Tibial artery (tissue), 4 donors: ENCODE data around the gene FCN3.

Experiments
- DNase-seq, 2 donors: peaks; one replicate each; pipeline ENCODE4 v3.0.0-alpha.2; 2019
- H3K27ac ChIP-seq, 2 donors: fragments of 200-600 bp; sonication (generic) in 1 of 2; 1 replicate in 1 of 2; 2 replicates in 1 of 2; pipeline ENCODE4 v1.5.1; 2018 to 2019; ENCODE audit warnings: mild to moderate bottlenecking in 1 of 2
- H3K27me3 ChIP-seq, 2 donors: fragments of 200-600 bp; sonication (generic) in 1 of 2; one replicate each; pipeline versions ENCODE4 v1.5.1 to v1.6.0; 2016 to 2019
- H3K36me3 ChIP-seq, 3 donors: fragments of 200-600 bp; sonication (generic) in 2 of 3; one replicate each; pipeline ENCODE4 v1.5.1; 2016 to 2019; ENCODE audit warnings: mild to moderate bottlenecking in 2 of 3
- H3K4me1 ChIP-seq, 4 donors: fragments of 200-600 bp; sonication (generic) in 2 of 4; 1 replicate in 3 of 4; 2 replicates in 1 of 4; pipeline ENCODE4 v1.5.1; 2016 to 2019
- H3K4me3 ChIP-seq, 2 donors: fragments of 200-600 bp; sonication (generic) in 1 of 2; 1 replicate in 1 of 2; 2 replicates in 1 of 2; pipeline ENCODE4 v1.5.1; 2018 to 2019; ENCODE audit warnings: mild to moderate bottlenecking in 2 of 2
- H3K9me3 ChIP-seq, 3 donors: fragments of 200-600 bp; sonication (generic) in 1 of 3; one replicate each; pipeline ENCODE4 v1.5.1; 2016 to 2019
- intact Hi-C: fragments of 100-400 bp; cut with DNase I; formaldehyde crosslinking; loops from one replicate; pipeline ENCODE4 v1.15.0; 2023; ENCODE audit warnings: low total_unique reads
- TF ChIP-seq, protein P1 (sequence below), 2 experiments: fragments of 200-600 bp in 1 of 2; fragments of 450-650 bp in 1 of 2; IDR thresholded peaks; one replicate each; pipeline ENCODE4 v1.5.1; 2017 to 2019; ENCODE audit warnings: antibody characterized with exemption in 2 of 2, mild to moderate bottlenecking in 1 of 2, moderate library complexity in 1 of 2

Gene FCN3

GRCh38 chr1:27374362-27375086, at the start of gene FCN3:
Gene FCN3, minus strand, starts transcription at chr1:27374824. Its CDS starts 6 bp downstream, at chr1:27374818.
- TF ChIP-seq, protein P1, sequence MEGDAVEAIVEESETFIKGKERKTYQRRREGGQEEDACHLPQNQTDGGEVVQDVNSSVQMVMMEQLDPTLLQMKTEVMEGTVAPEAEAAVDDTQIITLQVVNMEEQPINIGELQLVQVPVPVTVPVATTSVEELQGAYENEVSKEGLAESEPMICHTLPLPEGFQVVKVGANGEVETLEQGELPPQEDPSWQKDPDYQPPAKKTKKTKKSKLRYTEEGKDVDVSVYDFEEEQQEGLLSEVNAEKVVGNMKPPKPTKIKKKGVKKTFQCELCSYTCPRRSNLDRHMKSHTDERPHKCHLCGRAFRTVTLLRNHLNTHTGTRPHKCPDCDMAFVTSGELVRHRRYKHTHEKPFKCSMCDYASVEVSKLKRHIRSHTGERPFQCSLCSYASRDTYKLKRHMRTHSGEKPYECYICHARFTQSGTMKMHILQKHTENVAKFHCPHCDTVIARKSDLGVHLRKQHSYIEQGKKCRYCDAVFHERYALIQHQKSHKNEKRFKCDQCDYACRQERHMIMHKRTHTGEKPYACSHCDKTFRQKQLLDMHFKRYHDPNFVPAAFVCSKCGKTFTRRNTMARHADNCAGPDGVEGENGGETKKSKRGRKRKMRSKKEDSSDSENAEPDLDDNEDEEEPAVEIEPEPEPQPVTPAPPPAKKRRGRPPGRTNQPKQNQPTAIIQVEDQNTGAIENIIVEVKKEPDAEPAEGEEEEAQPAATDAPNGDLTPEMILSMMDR (IDR thresholded peaks at IDR 0.05): no peak
- no peak within 1 kb of the TSS for H3K27ac ChIP-seq
- H3K36me3 ChIP-seq: no peaks in the 10 kb centered on the region
- DNase-seq: no peak
- intact Hi-C loops: no loop called here
- peaks cover 0 to 21% (median 0%) of the 10 kb centered on the region in 4 donors for H3K4me1 ChIP-seq
- no peaks in the 10 kb centered on the region for H3K27me3 ChIP-seq
- no peaks in the 10 kb centered on the region for H3K9me3 ChIP-seq
- no peak within 1 kb of the TSS for H3K4me3 ChIP-seq

DNA sequence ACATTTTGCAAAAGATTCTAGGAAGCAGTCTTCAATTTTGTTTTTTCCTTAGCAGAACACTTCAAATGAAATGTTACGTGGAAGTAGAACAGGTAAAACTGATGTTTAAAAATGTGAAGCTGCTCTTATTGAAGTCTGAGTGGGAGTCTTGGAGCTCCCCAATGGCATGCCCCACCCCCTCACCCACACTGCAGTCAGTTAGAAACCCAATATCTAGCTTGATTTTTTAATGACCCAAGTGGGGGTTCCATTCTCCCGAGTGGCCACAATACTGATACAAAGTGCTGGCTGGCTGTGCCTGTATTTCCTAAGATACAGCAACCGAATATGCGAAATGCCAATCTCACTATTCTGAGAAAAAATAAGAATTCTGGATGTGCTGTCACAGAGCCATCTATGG, 49.1 kb upstream of the FCN3 start:
- TF ChIP-seq, protein P1 (IDR thresholded peaks at IDR 0.05): no peak
- H3K27me3 ChIP-seq: no peaks in the 10 kb centered on the region
- no peaks in the 10 kb centered on the region for H3K9me3 ChIP-seq
- DNase-seq: no peak
- peak overlapping the region; percentile 5 to 89 for H3K27ac ChIP-seq
- intact Hi-C loops: no loop called here
- peaks cover 0 to 16% (median 7%) of the 10 kb centered on the region in 3 donors for H3K36me3 ChIP-seq
- H3K4me3 ChIP-seq: no peak overlapping the region
- peaks cover 0 to 100% (median 56%) of the 10 kb centered on the region in 4 donors for H3K4me1 ChIP-seq

GRCh38 chr1:27418326-27419185, 43.9 kb upstream of the FCN3 start:
- Histone ChIP-seq H3K27ac (peak overlapping the region; percentile 78 to 81), H3K36me3 (peaks cover 41 to 46% (median 43%) of the 10 kb centered on the region in 3 donors)

GRCh38 chr1:27417713-27418112, 43.1 kb upstream of the FCN3 start:
- intact Hi-C loops: loop anchor here (5.0 kb wide), 1 partner anchor 185 kb away; the partner anchor contains the start of gene AHDC1
- DNase-seq: no peak
- Histone ChIP-seq H3K9me3 (no peaks in the 10 kb centered on the region), H3K4me3 (no peak overlapping the region), H3K27me3 (no peaks in the 10 kb centered on the region), H3K36me3 (peaks cover 50 to 55% (median 51%) of the 10 kb centered on the region in 3 donors), H3K4me1 (peaks cover 8 to 74% (median 48%) of the 10 kb centered on the region in 4 donors), H3K27ac (peak overlapping the region; percentile 78 to 81)
- TF ChIP-seq, protein P1 (IDR thresholded peaks at IDR 0.05): no peak

More at GRCh38 chr1:27418326-27419185, 43.9 kb upstream of the FCN3 start:
- DNase-seq: peak; percentile 85 to 91
- TF ChIP-seq, protein P1 (IDR thresholded peaks at IDR 0.05): no peak
- peaks cover 8 to 75% (median 49%) of the 10 kb centered on the region in 4 donors for H3K4me1 ChIP-seq
- no peaks in the 10 kb centered on the region for H3K9me3 ChIP-seq
- intact Hi-C loops: loop anchor here (5.0 kb wide), 1 partner anchor 184 kb away; the partner anchor contains the start of gene AHDC1
- H3K27me3 ChIP-seq: no peaks in the 10 kb centered on the region
- no peak overlapping the region for H3K4me3 ChIP-seq

DNA sequence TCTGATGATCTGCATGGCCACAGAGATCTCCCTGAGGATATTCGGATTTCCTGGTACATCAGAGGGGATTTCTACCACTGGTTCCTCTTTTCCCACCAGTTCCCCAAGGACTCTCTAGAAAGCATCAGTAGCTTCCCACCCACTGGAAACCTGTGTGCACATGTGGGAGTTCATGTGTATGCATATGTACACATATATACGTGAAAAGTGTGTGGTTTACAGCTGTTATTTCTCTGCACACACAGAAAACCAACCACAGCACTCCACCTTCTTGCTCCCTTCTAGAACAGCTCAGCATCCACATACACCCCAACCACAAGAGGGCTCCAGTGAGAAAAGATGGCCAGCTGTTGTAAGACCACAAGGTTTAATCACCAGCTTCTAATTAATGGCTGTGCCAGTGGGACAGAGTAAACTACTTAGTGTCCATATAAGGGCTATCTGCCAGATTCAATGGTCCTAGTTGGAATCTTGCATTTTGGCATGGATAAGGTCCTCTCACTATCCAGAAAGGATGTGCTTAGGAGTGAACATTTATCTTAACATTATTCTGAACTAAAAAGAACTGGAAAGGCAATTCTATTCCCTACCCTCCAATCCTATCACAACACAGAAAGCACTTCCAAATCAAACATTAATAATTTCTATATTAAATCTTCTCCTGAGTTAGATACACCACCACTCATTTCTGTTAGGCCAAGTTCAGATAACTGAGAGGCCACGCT, 41.9 kb upstream of the FCN3 start:
- Histone ChIP-seq H3K4me1 (peaks cover 8 to 62% (median 45%) of the 10 kb centered on the region in 4 donors), H3K36me3 (peaks cover 62 to 66% (median 63%) of the 10 kb centered on the region in 3 donors), H3K27me3 (no peaks in the 10 kb centered on the region), H3K9me3 (no peaks in the 10 kb centered on the region), H3K4me3 (no peak overlapping the region), H3K27ac (peak overlapping the region; percentile 78 to 81)
- TF ChIP-seq, protein P1 (IDR thresholded peaks at IDR 0.05): peak; percentile 40 to 46
- intact Hi-C loops: loop anchor here (5.0 kb wide), 1 partner anchor 186 kb away; the partner anchor contains the start of gene AHDC1
- no peak for DNase-seq
